Breast epithelium (tissue), 3 donors: ENCODE data around the gene COL25A1.

Source experiments
- CTCF ChIP-seq, 3 donors: fragments of 450-650 bp; IDR thresholded peaks; one replicate each; pipeline ENCODE4 v1.5.1; 2016 to 2017; ENCODE audit warnings: antibody characterized with exemption in 3 of 3, mild to moderate bottlenecking in 3 of 3, moderate library complexity in 3 of 3
- POLR2AphosphoS5 ChIP-seq, 3 donors: sonication (generic); formaldehyde crosslinking; IDR thresholded peaks; one replicate each; pipeline ENCODE4 v1.6.1; 2017; ENCODE audit warnings: antibody characterized with exemption in 3 of 3

GRCh38 chr4:108779958-108780357, 522.5 kb downstream of the COL25A1 start:
- TF ChIP-seq POLR2AphosphoS5 (IDR thresholded peaks at IDR 0.05) (no peak), CTCF (IDR thresholded peaks at IDR 0.05) (no peak)
